ENCODE data around the gene ZNF865.

Gene ZNF865

GRCh38 chr19:55652311-55653128 lies 47.1 kb downstream of the ZNF865 start:
- no peaks in the 10 kb centered on the region for H3K36me3 ChIP-seq (ENCODE audit: control insufficient read depth, insufficient read depth, low read length)
- no peaks in the 10 kb centered on the region for H3K27me3 ChIP-seq (ENCODE audit: control insufficient read depth, insufficient read depth, low read length)
- peak overlapping the region; percentile 22; the same call in 1 of the 2 replicates for H3K4me3 ChIP-seq (ENCODE audit: low read length)
- H3K9me3 ChIP-seq (ENCODE audit: control insufficient read depth, insufficient read depth, low read length) = no peaks in the 10 kb centered on the region
- peaks cover 4% of the 10 kb centered on the region; the same call in 1 of the 2 replicates for H3K4me1 ChIP-seq (ENCODE audit: control insufficient read depth, insufficient read depth, low read length)
- WGBS (ENCODE audit: insufficient coverage, insufficient read length) = no CpG with 5 or more reads among the region's 71 CpGs
- no peak for DNase-seq (ENCODE audit: low read depth, low spot score)
- no peak overlapping the region for H3K27ac ChIP-seq (ENCODE audit: low read length)

DNA sequence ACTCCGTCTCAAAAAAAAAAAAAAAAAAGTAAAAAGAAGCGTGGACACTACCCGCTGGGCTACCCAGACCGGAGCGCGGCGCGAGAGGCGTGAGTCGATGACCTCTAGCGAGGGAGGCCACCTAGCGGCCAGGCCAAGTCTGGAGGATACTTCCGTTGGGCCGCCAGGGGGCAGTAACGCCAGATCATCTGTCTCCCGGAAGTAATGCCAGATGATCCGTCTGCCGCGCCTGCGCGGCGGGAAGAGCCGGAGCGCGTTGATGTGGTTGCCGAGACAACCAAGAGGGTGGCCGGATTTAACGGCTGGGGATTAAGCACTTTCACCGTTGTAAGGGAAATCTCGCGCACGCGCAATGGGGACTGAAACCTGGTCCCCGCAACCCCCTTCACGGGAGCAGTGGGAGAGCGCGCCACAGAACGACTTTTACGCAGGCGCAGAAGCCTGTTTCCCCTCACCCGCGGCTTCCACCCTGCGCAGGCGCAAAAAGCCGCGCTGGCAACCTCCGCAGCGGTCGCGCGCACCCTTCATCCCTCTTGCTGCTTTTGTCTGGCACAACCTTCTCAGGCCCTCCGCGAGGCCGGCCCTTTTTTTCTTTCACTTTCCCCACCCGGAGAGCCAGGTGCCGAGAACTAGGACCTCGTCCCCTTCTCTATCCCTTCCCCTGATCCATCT lies 48.3 kb downstream of the ZNF865 start:
- peak; percentile 88 for DNase-seq (ENCODE audit: low read depth, low spot score)
- H3K27me3 ChIP-seq (ENCODE audit: control insufficient read depth, insufficient read depth, low read length) = no peaks in the 10 kb centered on the region
- H3K27ac ChIP-seq (ENCODE audit: low read length) = no peak overlapping the region
- no peaks in the 10 kb centered on the region for H3K9me3 ChIP-seq (ENCODE audit: control insufficient read depth, insufficient read depth, low read length)
- H3K4me1 ChIP-seq (ENCODE audit: control insufficient read depth, insufficient read depth, low read length) = peaks cover 1% of the 10 kb centered on the region; the same call in 1 of the 2 replicates
- no CpG with 5 or more reads among the region's 57 CpGs for WGBS (ENCODE audit: insufficient coverage, insufficient read length)
- H3K4me3 ChIP-seq (ENCODE audit: low read length) = peak overlapping the region; percentile 77; the same call in 1 of the 2 replicates
- H3K36me3 ChIP-seq (ENCODE audit: control insufficient read depth, insufficient read depth, low read length) = no peaks in the 10 kb centered on the region

DNA sequence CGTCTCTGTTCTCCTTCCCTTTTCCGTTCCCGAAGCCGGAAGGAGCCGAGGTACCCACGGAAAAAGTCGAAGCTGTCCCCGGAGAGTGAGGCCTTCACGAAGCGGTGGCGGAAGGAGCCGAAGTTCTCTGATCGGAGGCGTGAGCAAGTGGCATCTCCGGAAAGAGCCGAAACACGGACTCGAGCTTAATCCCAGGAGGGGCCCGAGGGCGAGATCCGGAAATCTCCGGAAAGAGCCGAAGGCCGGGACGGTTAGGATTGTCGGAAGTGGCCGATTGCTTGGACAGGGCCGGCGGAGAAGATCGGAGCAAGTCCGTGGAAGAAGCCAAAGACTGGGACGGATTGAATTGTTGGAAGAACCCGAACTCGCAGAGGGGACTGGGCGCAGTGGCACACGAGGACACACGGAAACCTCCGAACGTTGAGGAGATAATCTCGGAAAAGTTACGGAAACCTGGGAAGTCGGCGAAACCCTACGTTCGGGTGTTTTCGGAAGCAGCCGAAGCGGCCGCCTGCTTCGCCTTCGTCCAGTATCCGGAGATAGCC lies 48.9 kb downstream of the ZNF865 start:
- no CpG with 5 or more reads among the region's 52 CpGs for WGBS (ENCODE audit: insufficient coverage, insufficient read length)
- H3K36me3 ChIP-seq (ENCODE audit: control insufficient read depth, insufficient read depth, low read length) = 0 out of 2 replicates have a peak, but pooled peaks cover 2% of the 10 kb centered on the region
- no peaks in the 10 kb centered on the region for H3K9me3 ChIP-seq (ENCODE audit: control insufficient read depth, insufficient read depth, low read length)
- H3K27ac ChIP-seq (ENCODE audit: low read length) = no peak overlapping the region
- H3K4me3 ChIP-seq (ENCODE audit: low read length) = peak overlapping the region; percentile 77; the same call in 1 of the 2 replicates
- H3K27me3 ChIP-seq (ENCODE audit: control insufficient read depth, insufficient read depth, low read length) = no peaks in the 10 kb centered on the region
- DNase-seq (ENCODE audit: low read depth, low spot score) = peak; percentile 98
- peaks cover 1% of the 10 kb centered on the region; the same call in 1 of the 2 replicates for H3K4me1 ChIP-seq (ENCODE audit: control insufficient read depth, insufficient read depth, low read length)

DNA sequence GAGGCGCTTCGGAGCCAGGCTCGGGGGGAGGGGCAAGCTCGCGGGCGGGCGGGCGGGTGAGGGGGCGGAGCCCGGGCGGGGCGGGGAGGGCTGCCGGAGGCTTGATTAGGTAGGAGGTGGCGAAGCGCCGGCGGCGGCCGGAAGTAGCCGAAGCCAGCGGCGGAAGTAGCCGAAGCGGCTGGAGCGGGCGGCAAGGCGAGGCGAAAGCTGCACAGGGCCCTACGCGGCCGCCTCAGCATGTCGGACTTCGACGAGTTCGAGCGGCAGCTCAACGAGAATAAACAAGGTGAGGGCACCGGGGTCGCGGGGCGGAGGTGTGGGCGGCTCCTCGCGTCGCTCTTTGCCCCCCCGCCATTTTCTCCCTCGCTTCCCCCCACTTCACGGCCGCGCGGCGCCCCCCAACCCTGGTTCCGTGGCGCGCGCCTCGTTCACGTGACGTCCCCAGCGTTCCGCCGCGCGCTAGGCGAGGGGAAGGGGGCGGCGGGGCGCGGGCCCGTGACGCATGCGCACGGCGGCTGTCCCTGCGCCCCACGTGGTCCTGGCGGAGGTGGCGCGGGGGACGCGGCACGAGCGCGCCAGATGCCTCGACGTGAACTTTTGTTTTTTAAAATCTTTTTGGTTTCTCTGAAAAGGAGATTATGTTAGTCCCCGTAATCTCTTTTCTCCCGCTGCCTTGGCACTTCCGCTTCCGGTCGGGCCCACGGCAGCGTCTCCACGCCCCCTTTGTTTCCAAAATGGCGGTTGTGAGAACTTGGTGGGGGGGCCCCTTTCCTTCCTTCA lies 49.6 kb downstream of the ZNF865 start, which contains the start of gene U2AF2:
U2AF2 (plus strand) TSS at position 168 of the 780 bp plus-strand sequence; CDS start at position 238, 70 bp downstream.
- no CpG with 5 or more reads among the region's 95 CpGs for WGBS (ENCODE audit: insufficient coverage, insufficient read length)
- DNase-seq (ENCODE audit: low read depth, low spot score) = no peak
- peak within 1 kb of the TSS; percentile 95 for H3K4me3 ChIP-seq (ENCODE audit: low read length)
- no peaks in the 10 kb centered on the region for H3K27me3 ChIP-seq (ENCODE audit: control insufficient read depth, insufficient read depth, low read length)
- H3K36me3 ChIP-seq (ENCODE audit: control insufficient read depth, insufficient read depth, low read length) = peaks cover 3% of the 10 kb centered on the region
- H3K27ac ChIP-seq (ENCODE audit: low read length) = no peak within 1 kb of the TSS
- H3K9me3 ChIP-seq (ENCODE audit: control insufficient read depth, insufficient read depth, low read length) = no peaks in the 10 kb centered on the region
- H3K4me1 ChIP-seq (ENCODE audit: control insufficient read depth, insufficient read depth, low read length) = peaks cover 1% of the 10 kb centered on the region; the same call in 1 of the 2 replicates

DNA sequence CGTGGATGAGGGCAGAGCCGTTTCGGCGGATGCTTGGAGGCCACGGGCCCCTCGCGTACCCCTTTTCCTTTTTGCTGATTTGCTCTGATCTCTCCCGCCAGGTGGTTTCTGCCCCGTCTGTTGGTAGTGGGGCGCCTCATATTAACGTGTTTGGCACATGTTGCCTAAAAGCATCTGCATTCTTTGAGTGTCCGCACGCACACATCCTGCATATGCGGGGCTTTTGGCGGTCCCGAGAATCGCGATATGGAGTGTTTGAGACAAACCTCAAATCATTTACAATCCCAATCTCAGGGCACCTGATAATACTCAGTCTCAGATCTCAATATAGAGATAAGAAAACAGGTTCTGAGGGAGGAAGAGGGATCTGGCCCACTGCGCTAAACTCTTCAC lies 50.2 kb downstream of the ZNF865 start:
- WGBS (ENCODE audit: insufficient coverage, insufficient read length) = no CpG with 5 or more reads among the region's 19 CpGs
- Histone ChIP-seq H3K36me3 (ENCODE audit: control insufficient read depth, insufficient read depth, low read length) (peaks cover 9% of the 10 kb centered on the region), H3K27me3 (ENCODE audit: control insufficient read depth, insufficient read depth, low read length) (no peaks in the 10 kb centered on the region), H3K9me3 (ENCODE audit: control insufficient read depth, insufficient read depth, low read length) (no peaks in the 10 kb centered on the region), H3K4me1 (ENCODE audit: control insufficient read depth, insufficient read depth, low read length) (peaks cover 1% of the 10 kb centered on the region; the same call in 1 of the 2 replicates), H3K4me3 (ENCODE audit: low read length) (peak overlapping the region; percentile 95), H3K27ac (ENCODE audit: low read length) (no peak overlapping the region)
- no peak for DNase-seq (ENCODE audit: low read depth, low spot score)

- Histone ChIP-seq H3K27ac (ENCODE audit: low read length) (no peak overlapping the region), H3K27me3 (ENCODE audit: control insufficient read depth, insufficient read depth, low read length) (no peaks in the 10 kb centered on the region), H3K4me1 (ENCODE audit: control insufficient read depth, insufficient read depth, low read length) (peaks cover 1% of the 10 kb centered on the region; the same call in 1 of the 2 replicates), H3K9me3 (ENCODE audit: control insufficient read depth, insufficient read depth, low read length) (no peaks in the 10 kb centered on the region), H3K36me3 (ENCODE audit: control insufficient read depth, insufficient read depth, low read length) (peaks cover 18% of the 10 kb centered on the region), H3K4me3 (ENCODE audit: low read length) (peak overlapping the region; percentile 6; the same call in 1 of the 2 replicates)
- no CpG with 5 or more reads among the region's 7 CpGs for WGBS (ENCODE audit: insufficient coverage, insufficient read length)
- DNase-seq (ENCODE audit: low read depth, low spot score) = no peak
Observed at GRCh38 chr19:55656552-55656951, 51.1 kb downstream of the ZNF865 start.

DNA sequence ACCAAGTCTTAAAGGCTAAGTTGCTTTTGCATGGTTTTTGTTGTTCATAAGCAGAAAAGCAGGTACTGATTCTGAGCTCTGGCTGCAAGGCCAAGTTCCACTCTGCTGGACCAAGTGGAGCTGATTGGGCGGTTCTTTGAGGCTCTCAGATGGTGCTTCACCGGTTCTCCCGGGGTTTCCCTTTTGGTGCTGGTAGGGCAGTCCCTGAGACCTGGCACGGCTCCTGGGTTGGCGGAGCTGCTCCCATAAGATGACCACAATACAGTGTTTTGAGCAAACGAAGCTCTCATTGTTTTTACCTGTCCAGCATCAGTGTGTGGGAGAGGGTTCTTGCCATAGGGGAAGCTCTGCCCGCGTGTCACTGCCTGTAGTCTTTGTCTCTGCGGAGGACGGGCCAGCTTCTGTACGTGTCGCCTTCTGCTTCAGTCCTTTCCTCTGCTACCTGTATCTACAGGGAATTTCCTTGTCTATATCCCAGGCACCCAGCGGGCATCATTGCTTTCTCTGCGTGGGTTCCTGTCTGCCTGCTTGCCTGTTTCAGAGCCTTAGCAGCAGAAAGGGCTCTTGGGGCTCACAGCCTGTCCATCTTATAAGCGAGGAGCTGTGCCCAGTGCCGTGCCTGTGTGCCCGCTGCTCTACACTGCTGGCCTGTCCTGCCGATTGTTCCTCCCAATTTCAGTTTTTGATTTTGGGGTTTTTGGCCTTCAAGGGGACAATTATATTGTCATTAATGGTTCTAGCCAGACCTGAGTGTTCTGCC lies 51.7 kb downstream of the ZNF865 start:
- Histone ChIP-seq H3K36me3 (ENCODE audit: control insufficient read depth, insufficient read depth, low read length) (peaks cover 24% of the 10 kb centered on the region), H3K9me3 (ENCODE audit: control insufficient read depth, insufficient read depth, low read length) (no peaks in the 10 kb centered on the region), H3K4me3 (ENCODE audit: low read length) (no peak overlapping the region), H3K27ac (ENCODE audit: low read length) (no peak overlapping the region), H3K4me1 (ENCODE audit: control insufficient read depth, insufficient read depth, low read length) (peaks cover 1% of the 10 kb centered on the region; the same call in 1 of the 2 replicates), H3K27me3 (ENCODE audit: control insufficient read depth, insufficient read depth, low read length) (no peaks in the 10 kb centered on the region)
- DNase-seq (ENCODE audit: low read depth, low spot score) = no peak
- WGBS (ENCODE audit: insufficient coverage, insufficient read length) = no CpG with 5 or more reads among the region's 18 CpGs

- Histone ChIP-seq H3K4me1 (ENCODE audit: control insufficient read depth, insufficient read depth, low read length) (peaks cover 1% of the 10 kb centered on the region; the same call in 1 of the 2 replicates), H3K9me3 (ENCODE audit: control insufficient read depth, insufficient read depth, low read length) (no peaks in the 10 kb centered on the region), H3K4me3 (ENCODE audit: low read length) (no peak overlapping the region), H3K27me3 (ENCODE audit: control insufficient read depth, insufficient read depth, low read length) (no peaks in the 10 kb centered on the region), H3K36me3 (ENCODE audit: control insufficient read depth, insufficient read depth, low read length) (peaks cover 40% of the 10 kb centered on the region), H3K27ac (ENCODE audit: low read length) (no peak overlapping the region)
- no peak for DNase-seq (ENCODE audit: low read depth, low spot score)
- WGBS (ENCODE audit: insufficient coverage, insufficient read length) = no CpG with 5 or more reads among the region's 37 CpGs
Observed at GRCh38 chr19:55658846-55659459, 53.5 kb downstream of the ZNF865 start.

DNA sequence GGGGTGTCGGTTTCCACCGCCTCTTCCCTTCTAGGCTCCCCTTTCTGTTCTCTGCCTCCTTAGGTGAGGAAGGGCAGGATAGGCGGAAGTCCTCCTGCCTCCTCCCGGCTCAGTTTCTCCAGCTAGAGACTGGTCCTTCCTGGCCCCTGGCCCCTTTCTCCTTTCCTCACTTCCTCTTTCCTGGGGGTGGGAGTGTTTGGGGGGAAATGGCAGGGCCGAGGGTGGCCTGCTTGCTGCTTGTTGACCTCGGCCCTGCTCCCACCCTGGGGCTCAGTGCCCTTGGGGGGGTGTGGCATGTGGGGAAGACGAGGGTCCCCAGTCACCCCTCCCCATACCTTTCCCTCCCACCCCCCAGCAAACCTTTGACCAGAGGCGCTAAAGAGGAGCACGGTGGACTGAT lies 54.4 kb downstream of the ZNF865 start:
- H3K36me3 ChIP-seq (ENCODE audit: control insufficient read depth, insufficient read depth, low read length) = peaks cover 47% of the 10 kb centered on the region
- H3K9me3 ChIP-seq (ENCODE audit: control insufficient read depth, insufficient read depth, low read length) = no peaks in the 10 kb centered on the region
- no peak overlapping the region for H3K4me3 ChIP-seq (ENCODE audit: low read length)

More for the DNA sequence above, 54.4 kb downstream of the ZNF865 start:
- no peak for DNase-seq (ENCODE audit: low read depth, low spot score)
- Histone ChIP-seq H3K27ac (ENCODE audit: low read length) (no peak overlapping the region), H3K27me3 (ENCODE audit: control insufficient read depth, insufficient read depth, low read length) (no peaks in the 10 kb centered on the region), H3K4me1 (ENCODE audit: control insufficient read depth, insufficient read depth, low read length) (peaks cover 1% of the 10 kb centered on the region; the same call in 1 of the 2 replicates)
- no CpG with 5 or more reads among the region's 9 CpGs for WGBS (ENCODE audit: insufficient coverage, insufficient read length)

Data from iPS DF 6.9 (cell line).